ENCODE data around the gene GRIN2B.

- TF ChIP-seq CTCF (IDR thresholded peaks at IDR 0.05; ENCODE audit: low read depth, low read length) (no peak), EZH2phosphoT487 (IDR thresholded peaks at IDR 0.05; ENCODE audit: low read depth) (no peak)
Observed at GRCh38 chr12:13959131-13959723, 22.2 kb downstream of the GRIN2B start.

Measured in OCI-LY3 (cell line).